Stimulated activated CD8-positive, alpha-beta memory T cell treated with anti-CD3 and anti-CD28 coated beads, Interleukin-4, amount 100 ng/mL, for 24 hours (primary cell): Measurements from ENCODE around the gene ZNF503.

Experiments
- DNase-seq: peaks from one replicate; pipeline ENCODE4 v3.0.0-alpha.2; 2020; ENCODE audit warnings: low read depth

The ZNF503 gene

DNA sequence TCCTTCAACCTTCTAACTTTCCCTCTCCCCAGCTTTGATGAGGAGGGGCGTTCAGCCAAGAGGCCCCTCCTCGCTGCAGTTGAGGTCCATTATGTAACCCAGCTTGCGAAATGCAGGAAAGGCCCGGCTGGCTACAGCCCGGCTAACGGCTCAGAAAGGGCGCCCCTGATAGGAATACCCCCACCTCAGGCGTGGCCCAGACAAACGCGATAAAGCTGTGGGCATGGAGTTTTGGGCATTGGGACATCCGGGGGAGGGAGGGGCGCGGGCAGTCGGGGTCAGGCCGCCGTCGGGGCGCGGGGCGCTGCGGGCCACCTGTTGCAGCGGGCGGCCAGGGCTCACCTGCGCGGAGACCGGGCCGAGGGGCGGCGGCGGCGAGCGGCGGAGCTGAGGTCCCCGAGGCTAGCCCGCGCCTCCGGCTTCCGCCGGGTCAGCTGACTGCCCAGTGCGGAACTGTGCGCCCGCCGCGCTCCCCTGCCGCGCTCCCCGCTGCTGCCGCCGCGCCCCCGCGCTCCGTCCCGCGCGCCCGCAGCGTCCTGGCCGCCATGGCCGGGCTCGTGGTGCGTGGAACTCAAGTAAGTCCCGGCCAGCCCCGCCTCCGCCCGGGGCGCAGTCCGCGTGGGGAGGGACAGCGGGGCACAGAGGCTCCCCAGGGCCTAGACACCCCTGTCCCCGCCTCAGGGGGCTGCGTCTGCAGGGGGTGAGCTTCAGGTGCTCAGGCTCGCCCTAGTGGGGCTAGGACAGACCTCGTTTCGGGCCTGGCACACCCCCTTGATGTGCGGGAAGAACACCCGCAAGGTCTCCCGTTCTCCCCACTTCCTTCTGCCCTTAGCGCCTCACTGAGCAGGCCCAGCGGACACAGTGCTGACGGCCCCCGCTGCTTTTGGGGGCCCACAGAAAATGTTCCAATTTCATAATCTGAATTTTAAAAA, 29.9 kb upstream of the ZNF503 start, which contains the start of gene LRMDA:
Gene LRMDA (plus strand): TSS at position 445 of the 932 bp plus-strand sequence.
- DNase-seq = no peak

- DNase-seq = no peak
Measured at GRCh38 chr10:75430000-75430763, 28.6 kb upstream of the ZNF503 start.

- no peak for DNase-seq
Measured at GRCh38 chr10:75429159-75429827, 27.7 kb upstream of the ZNF503 start.

DNA sequence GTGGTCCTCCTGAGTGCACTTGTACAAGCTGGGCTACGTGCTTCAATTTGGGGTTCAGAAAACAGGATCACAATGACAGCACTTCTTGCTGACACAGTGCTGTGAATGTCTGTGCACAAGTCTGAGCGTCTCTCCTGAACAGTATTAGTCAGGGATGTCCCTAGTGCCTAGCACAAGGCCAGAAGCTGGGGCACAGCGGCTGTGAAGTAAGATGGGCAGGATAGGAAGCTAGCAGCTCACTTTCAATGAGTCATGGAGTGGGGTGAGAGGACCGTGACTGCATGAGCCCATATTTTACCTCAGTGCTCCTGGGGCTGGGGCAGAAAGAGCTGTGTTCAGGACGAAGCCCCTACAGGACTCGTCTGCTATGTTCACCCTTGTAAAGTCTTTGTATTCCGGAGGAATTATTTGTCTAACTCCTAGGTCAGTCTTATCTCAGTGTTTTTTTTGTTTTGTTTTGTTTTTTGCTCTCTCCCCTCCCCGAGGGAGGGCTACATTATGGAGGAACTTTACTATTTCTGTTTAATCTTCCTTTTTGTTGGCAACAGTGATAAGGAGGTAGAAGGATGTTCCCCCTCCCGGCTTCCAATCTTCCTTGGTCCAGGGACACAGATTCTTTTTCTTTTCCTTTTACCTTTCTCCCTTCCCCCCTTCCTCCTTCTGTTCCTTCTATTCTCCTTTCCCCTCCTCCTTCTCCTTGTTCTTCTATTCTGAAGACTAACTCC, 27.0 kb upstream of the ZNF503 start:
- no peak for DNase-seq

- no peak for DNase-seq
Measured at GRCh38 chr10:75427951-75428350, 26.4 kb upstream of the ZNF503 start.

DNA sequence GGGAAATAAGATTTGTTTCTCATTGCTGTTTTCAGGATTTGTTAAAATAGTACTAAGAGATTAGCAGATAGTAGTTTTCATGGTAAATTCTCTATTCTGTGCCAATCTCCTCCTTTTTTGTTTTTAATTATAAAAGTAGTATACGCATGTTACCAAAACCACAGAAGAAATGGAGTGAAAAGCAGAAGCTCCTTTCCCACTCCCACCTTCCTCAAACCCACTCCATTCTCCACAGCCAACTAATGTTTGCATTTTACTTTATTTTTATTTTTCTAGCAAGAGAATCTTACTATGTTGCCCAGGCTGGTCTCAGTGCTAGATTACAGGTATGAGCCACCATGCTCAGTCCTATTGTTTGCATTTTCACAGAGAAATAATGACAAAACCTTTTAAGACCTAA, 25.3 kb upstream of the ZNF503 start:
- no peak for DNase-seq

- DNase-seq = no peak
Measured at GRCh38 chr10:75425291-75426079, 23.9 kb upstream of the ZNF503 start.

GRCh38 chr10:75424571-75424970, 23.0 kb upstream of the ZNF503 start:
- DNase-seq = no peak

- no peak for DNase-seq
Measured at GRCh38 chr10:75422913-75423312, 21.3 kb upstream of the ZNF503 start.

DNA sequence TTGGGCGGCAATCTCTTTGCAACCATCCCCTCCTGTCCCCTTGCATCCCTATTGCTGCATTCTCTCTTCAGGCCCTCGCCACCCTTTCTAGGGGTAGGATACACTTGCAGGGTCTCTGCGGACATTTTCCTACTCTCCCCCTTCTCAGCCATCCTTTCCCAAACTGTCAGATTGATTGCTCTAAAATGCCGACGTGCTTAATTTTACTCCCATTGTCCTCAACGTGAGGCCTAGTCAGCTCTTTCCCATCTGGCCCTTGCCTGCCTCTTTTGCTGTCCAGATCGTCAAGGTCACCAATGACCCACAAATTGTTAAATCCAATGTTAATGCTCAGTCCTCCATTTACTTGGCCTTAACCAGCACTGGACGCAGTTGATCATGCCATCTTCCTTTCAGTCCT, 17.1 kb upstream of the ZNF503 start:
- DNase-seq = no peak

DNA sequence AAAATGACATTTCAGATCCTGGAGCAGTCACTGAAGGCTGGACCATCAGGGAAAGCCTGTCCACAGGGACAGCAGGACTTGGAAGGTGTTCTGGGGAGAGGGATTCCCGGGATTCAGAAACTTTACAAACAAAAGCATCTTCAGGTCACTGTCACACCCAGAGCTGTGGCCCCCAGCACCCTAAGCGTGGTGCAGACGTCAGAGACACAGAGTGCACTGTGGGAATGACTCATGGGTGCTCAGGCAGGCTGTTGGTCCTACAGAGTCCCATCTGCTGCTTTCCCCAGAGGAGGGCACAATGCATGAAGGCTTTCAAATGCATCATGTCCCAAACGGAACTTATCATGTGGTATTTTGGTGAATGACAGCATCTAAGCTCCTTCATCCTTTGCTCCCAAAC, 16.7 kb upstream of the ZNF503 start:
- DNase-seq = no peak

- DNase-seq = no peak
Measured at GRCh38 chr10:75417522-75417927, 16.0 kb upstream of the ZNF503 start.

- DNase-seq = no peak
Measured at GRCh38 chr10:75414527-75414926, 13.0 kb upstream of the ZNF503 start.

DNA sequence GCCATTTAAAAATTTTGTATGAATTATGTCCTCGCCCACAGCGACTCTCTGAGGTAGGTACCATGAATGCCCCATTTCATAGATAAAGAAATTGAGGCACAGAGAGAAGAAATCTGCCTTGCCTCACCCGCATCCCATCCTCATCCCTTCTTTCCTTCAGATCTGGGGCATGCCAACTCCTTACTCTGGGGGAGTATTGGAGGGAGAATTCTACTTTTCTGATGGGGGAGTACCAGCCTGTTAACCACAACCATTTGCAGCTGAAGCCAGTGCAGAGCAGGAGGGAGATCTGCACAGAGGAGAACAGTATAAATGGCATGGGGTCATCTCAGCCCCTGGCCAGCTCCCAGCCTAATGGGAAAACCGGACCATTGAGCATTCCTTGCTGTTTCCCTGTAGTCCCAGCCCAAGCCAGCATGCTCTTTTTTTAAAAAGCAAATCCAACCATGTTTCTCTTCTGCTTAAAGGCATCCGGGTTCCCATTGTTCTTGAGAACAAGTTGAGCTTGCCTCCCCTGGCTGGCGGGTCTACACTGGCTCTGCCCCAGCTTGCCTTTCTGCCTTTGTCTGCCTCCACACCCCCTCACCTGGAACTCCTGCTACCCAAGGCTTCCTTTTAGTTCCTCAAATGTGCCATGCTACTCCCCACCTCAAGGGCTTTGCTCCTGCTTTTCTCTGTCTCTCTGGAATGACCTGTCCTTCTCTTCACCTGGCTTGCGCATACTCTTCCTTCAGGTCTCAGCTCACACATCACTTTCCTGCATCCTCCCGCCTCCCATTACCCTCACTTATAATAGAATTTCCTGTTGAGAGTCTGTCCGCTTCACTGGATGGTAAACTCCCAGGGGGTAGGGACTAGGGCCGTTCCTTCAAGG, 8.8 kb upstream of the ZNF503 start:
- DNase-seq = no peak

DNA sequence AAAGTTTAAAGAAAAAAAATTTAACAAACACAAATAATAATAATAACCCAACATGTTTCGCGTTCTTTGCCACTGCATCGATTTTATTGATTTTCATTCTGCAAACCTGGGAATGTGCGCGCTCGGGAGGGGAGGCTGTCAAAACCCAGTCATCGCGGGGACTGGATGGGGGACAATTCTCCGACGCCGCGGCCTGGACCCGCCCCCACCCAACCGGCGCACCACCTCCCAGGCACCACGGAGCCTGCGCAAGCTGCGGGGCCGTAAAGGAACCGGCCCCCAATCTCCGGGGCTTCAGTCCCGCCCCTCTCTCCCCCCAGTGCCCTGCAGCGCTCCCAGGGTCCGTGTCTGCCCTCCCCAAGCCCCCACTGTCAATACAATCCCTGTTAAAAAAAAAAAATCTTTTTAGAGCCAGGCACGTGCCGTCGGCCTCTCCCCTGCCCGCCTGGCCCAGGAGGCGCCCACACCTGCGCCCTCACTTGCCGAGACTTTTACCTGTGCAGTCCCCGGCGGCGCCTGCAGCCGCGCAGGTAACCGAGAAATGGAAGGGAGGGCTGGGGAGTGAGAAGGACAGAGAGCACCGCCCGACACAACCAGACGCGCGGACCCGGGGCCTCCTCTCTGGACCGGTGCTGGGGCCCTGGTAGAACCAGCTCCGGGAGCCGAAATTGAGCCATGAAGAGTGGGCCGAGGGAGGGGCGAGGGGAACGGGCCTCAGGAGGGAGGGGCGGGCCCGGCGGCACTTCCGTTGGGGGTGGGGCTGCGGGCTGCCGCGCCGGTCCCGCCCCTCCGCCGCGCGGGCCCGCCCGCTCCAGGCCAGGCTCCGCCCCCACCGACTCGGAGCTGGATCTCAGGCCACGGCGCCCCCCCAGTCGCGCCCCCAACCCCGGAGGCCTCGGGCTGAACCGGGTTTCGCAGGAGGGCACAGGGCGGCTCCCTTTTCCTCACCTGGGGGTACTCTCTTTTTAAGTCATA, 7.6 kb upstream of the ZNF503 start:
- DNase-seq = no peak

- no peak for DNase-seq
Measured at GRCh38 chr10:75408509-75408875, 6.9 kb upstream of the ZNF503 start.

DNA sequence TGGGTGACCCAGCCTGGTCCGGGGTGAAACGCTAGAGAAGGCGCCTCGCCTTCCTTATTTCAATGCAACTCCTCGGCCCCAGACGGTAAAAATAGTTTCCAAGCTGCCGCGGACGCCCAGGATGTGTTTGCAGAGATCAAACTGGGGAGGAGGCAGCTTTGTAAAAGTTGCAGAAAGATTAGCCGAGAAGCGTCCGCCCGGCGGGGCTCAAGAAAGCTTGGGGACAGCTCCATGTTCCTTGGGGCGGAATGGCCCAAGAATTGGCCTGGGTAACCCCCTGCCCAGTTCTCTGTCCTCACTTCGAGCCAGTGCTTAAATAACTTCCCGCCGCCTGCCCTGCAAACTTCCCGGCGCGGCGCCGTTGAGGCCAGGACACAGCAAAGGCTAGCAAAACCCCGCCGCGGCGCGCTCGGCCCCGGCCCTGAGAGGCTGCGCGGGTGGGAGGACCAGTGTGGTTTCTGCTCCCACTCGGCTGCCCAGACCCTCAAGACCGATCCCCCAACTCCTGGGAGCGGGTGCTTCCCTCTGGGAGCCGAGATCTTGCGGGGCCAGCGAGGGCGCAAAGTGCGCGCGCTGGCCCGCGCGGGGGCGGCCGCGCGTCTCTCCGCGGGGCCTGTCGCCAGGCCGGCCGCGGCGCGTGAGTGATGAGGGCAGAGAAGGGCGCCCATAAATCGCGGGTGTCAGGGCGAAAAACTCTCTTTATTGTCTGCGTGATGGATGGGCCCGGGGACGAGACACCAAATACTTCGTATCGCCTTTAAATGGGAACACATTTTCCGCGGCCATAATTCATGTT, 6.3 kb upstream of the ZNF503 start:
- no peak for DNase-seq

DNA sequence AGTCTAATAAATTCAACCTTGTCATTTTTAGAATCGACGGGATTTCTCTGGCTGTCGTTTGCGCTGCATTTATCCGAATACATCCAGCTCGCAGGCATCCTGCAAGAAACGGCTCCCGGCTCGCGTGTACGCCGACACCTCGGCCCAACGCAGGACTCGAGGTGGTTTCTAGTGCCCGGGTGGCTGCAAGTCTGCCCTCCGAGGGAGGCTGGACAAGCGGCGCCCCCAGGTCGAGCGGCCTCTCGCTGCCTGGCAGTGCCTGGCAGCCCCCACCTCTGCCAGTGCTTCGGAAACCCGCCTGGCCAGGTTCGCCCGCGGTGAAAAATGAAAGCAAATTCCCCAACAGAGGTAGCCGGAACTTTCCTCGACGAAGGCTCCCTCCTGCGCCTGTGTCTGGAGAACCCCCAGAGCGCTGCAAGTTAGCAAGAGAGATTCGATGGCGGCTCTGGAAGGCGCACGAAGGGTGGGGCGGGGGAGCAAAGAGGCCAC, 5.7 kb upstream of the ZNF503 start:
- no peak for DNase-seq
